ENCODE data around the gene PALLD. TPM values are rescaled to one million over a fixed set of nuclear protein-coding genes. Genes with fewer than 3 reads are reported as not detected.
A peak's percentile ranks its signal among the peaks of the same experiment; 100 is the strongest.

The PALLD gene
- total RNA-seq, 1 experiment from 2014 or later: 6.5 TPM

- BruUV-seq (replicated peaks): no TSS peak
- no peak for ATAC-seq
- H3K4me1 ChIP-seq (ENCODE audit: control insufficient read depth, insufficient read depth, low read length): no peaks in the 10 kb centered on the region
Observed at GRCh38 chr4:168632301-168632725, 135.5 kb downstream of the PALLD start.

GRCh38 chr4:168633064-168633463 is 136.2 kb downstream of the PALLD start:
- Histone ChIP-seq H3K36me3 (ENCODE audit: control insufficient read depth, insufficient read depth, low read length) (no peaks in the 10 kb centered on the region), H3K9me3 (ENCODE audit: control insufficient read depth, insufficient read depth, low read depth, low read length) (no peaks in the 10 kb centered on the region), H3K27me3 (ENCODE audit: control insufficient read depth, insufficient read depth, low read length) (peaks cover 6% of the 10 kb centered on the region), H3K27ac (ENCODE audit: low read length) (no peak overlapping the region), H3K4me3 (ENCODE audit: low read depth in 2 of 2, low read length in 2 of 2) (no peak overlapping the region; a peak in 1 of 4 replicates), H3K4me1 (ENCODE audit: control insufficient read depth, insufficient read depth, low read length) (no peaks in the 10 kb centered on the region)
- DNase-seq (ENCODE audit: low read depth, low spot score): no peak
- intact Hi-C loops (cut with micrococcal nuclease; ENCODE audit: unreplicated experiment): no loop called here
- ChIA-PET POLR2A (no interaction called here), CTCF (no interaction called here)
- no peak for ATAC-seq
- BruUV-seq (replicated peaks): no TSS peak
- TF ChIP-seq CTCF (IDR thresholded peaks at IDR 0.05) (no peak), REST (IDR thresholded peaks at IDR 0.05; ENCODE audit: insufficient read depth in 1 of 2, low read depth in 2 of 2, low read length in 1 of 2) (no peak), SIN3A (IDR thresholded peaks at IDR 0.05; ENCODE audit: borderline replicate concordance, insufficient read depth, low read depth, low read length) (no peak), POLR2AphosphoS5 (IDR thresholded peaks at IDR 0.05; ENCODE audit: low read depth, low read length) (no peak), TCF7L2 (IDR thresholded peaks at IDR 0.05; ENCODE audit: low read depth, low read length) (no peak)
- in situ Hi-C loops (cut with HindIII; ENCODE audit: low pct_unique_long_range_greater_than_20kb, low sequenced_read_pairs): no loop called here

More at GRCh38 chr4:168632301-168632725, 135.5 kb downstream of the PALLD start:
- no peak for TF ChIP-seq TCF7L2 (IDR thresholded peaks at IDR 0.05; ENCODE audit: low read depth, low read length)
- no peak for TF ChIP-seq REST (IDR thresholded peaks at IDR 0.05; ENCODE audit: insufficient read depth in 1 of 2, low read depth in 2 of 2, low read length in 1 of 2)
- TF ChIP-seq CTCF (IDR thresholded peaks at IDR 0.05): no peak
- no peak for TF ChIP-seq POLR2AphosphoS5 (IDR thresholded peaks at IDR 0.05; ENCODE audit: low read depth, low read length)
- no peak for TF ChIP-seq SIN3A (IDR thresholded peaks at IDR 0.05; ENCODE audit: borderline replicate concordance, insufficient read depth, low read depth, low read length)
- intact Hi-C loops (cut with micrococcal nuclease; ENCODE audit: unreplicated experiment) (no loop called here), in situ Hi-C loops (cut with HindIII; ENCODE audit: low pct_unique_long_range_greater_than_20kb, low sequenced_read_pairs) (no loop called here)
- ChIA-PET POLR2A (interaction anchor here (0.6 kb wide), 1 partner anchor 191 kb away, joined by 3 read pairs; no protein-coding TSS in a partner anchor), CTCF (no interaction called here)
- Histone ChIP-seq H3K36me3 (ENCODE audit: control insufficient read depth, insufficient read depth, low read length) (no peaks in the 10 kb centered on the region), H3K27ac (ENCODE audit: low read length) (no peak overlapping the region), H3K27me3 (ENCODE audit: control insufficient read depth, insufficient read depth, low read length) (peaks cover 6% of the 10 kb centered on the region), H3K4me3 (ENCODE audit: low read depth in 2 of 2, low read length in 2 of 2) (peak overlapping the region; percentile 51 to 69), H3K9me3 (ENCODE audit: control insufficient read depth, insufficient read depth, low read depth, low read length) (no peaks in the 10 kb centered on the region)
- no peak for DNase-seq (ENCODE audit: low read depth, low spot score)

Measured in Panc1 (cell line).